ENCODE data around the gene PLXND1. TPM values are rescaled to one million over a fixed set of nuclear protein-coding genes. Genes with fewer than 3 reads are reported as not detected.
"Not testable (repeated sequence)": the region's sequence is repeated elsewhere in the genome, so short reads cannot be mapped to it uniquely, and the experiment has no call there.

The PLXND1 gene
- total RNA-seq, 1 experiment from 2014 or later = 26.3 TPM

GRCh38 chr3:129518581-129518980 lies 87.9 kb downstream of the PLXND1 start:
- no peak for TF ChIP-seq CTCF (IDR thresholded peaks at IDR 0.05; ENCODE audit: insufficient read depth in 1 of 2, low read depth in 1 of 2, low read length in 1 of 2, severe bottlenecking in 1 of 2, unreplicated experiment in 1 of 2)
- ChIA-PET POLR2A (no interaction called here), CTCF (no interaction called here)
- H3K27me3 ChIP-seq (replicated peaks; ENCODE audit: control insufficient read depth, insufficient read depth, low read length) = no peaks in the 10 kb centered on the region
- H3K4me3 ChIP-seq (ENCODE audit: low read depth, low read length) = no peak overlapping the region
- H3K27ac Mint-ChIP-seq (ENCODE audit: unreplicated experiment) = no peak overlapping the region
- peaks cover 6% of the 10 kb centered on the region for H3K36me3 Mint-ChIP-seq (ENCODE audit: insufficient read depth, unreplicated experiment)
- H3K4me1 ChIP-seq = no peaks in the 10 kb centered on the region
- intact Hi-C loops (cut with micrococcal nuclease; ENCODE audit: unreplicated experiment) = no loop called here
- no TSS peak for BruUV-seq (replicated peaks)
- no peaks in the 10 kb centered on the region for H3K36me3 ChIP-seq (ENCODE audit: control insufficient read depth, insufficient read depth, low read length)
- no peaks in the 10 kb centered on the region for H3K9me3 ChIP-seq
- H3K4me3 Mint-ChIP-seq (ENCODE audit: unreplicated experiment) = no peak overlapping the region
- no peaks in the 10 kb centered on the region for H3K27me3 Mint-ChIP-seq (ENCODE audit: insufficient read depth, unreplicated experiment)
- no peaks in the 10 kb centered on the region for H3K9me3 Mint-ChIP-seq (ENCODE audit: unreplicated experiment)
- DNase-seq = no peak
- H3K4me1 Mint-ChIP-seq (ENCODE audit: low read depth, unreplicated experiment) = no peaks in the 10 kb centered on the region

GRCh38 chr3:129518038-129518561 lies 88.4 kb downstream of the PLXND1 start:
- no peak for TF ChIP-seq CTCF (IDR thresholded peaks at IDR 0.05; ENCODE audit: insufficient read depth in 1 of 2, low read depth in 1 of 2, low read length in 1 of 2, severe bottlenecking in 1 of 2, unreplicated experiment in 1 of 2)
- no peak overlapping the region for H3K4me3 ChIP-seq (ENCODE audit: low read depth, low read length)
- Mint-ChIP-seq H3K27ac (ENCODE audit: unreplicated experiment) (no peak overlapping the region), H3K4me3 (ENCODE audit: unreplicated experiment) (no peak overlapping the region), H3K27me3 (ENCODE audit: insufficient read depth, unreplicated experiment) (no peaks in the 10 kb centered on the region), H3K4me1 (ENCODE audit: low read depth, unreplicated experiment) (no peaks in the 10 kb centered on the region), H3K36me3 (ENCODE audit: insufficient read depth, unreplicated experiment) (peaks cover 6% of the 10 kb centered on the region), H3K9me3 (ENCODE audit: unreplicated experiment) (no peaks in the 10 kb centered on the region)
- H3K9me3 ChIP-seq = no peaks in the 10 kb centered on the region
- BruUV-seq (replicated peaks) = no TSS peak
- DNase-seq = no peak
- intact Hi-C loops (cut with micrococcal nuclease; ENCODE audit: unreplicated experiment) = no loop called here
- ChIA-PET POLR2A (no interaction called here), CTCF (no interaction called here)
- no peaks in the 10 kb centered on the region for H3K4me1 ChIP-seq
- no peaks in the 10 kb centered on the region for H3K36me3 ChIP-seq (ENCODE audit: control insufficient read depth, insufficient read depth, low read length)
- no peaks in the 10 kb centered on the region for H3K27me3 ChIP-seq (replicated peaks; ENCODE audit: control insufficient read depth, insufficient read depth, low read length)

GRCh38 chr3:129517516-129517915 lies 89.0 kb downstream of the PLXND1 start:
- no peaks in the 10 kb centered on the region for H3K27me3 ChIP-seq (replicated peaks; ENCODE audit: control insufficient read depth, insufficient read depth, low read length)
- ChIA-PET POLR2A (no interaction called here), CTCF (no interaction called here)
- Mint-ChIP-seq H3K4me1 (ENCODE audit: low read depth, unreplicated experiment) (no peaks in the 10 kb centered on the region), H3K4me3 (ENCODE audit: unreplicated experiment) (no peak overlapping the region), H3K36me3 (ENCODE audit: insufficient read depth, unreplicated experiment) (peaks cover 6% of the 10 kb centered on the region), H3K9me3 (ENCODE audit: unreplicated experiment) (no peaks in the 10 kb centered on the region), H3K27ac (ENCODE audit: unreplicated experiment) (no peak overlapping the region), H3K27me3 (ENCODE audit: insufficient read depth, unreplicated experiment) (no peaks in the 10 kb centered on the region)
- H3K4me1 ChIP-seq = no peaks in the 10 kb centered on the region
- BruUV-seq (replicated peaks) = no TSS peak
- no peak for TF ChIP-seq CTCF (IDR thresholded peaks at IDR 0.05; ENCODE audit: insufficient read depth in 1 of 2, low read depth in 1 of 2, low read length in 1 of 2, severe bottlenecking in 1 of 2, unreplicated experiment in 1 of 2)
- H3K9me3 ChIP-seq = no peaks in the 10 kb centered on the region
- H3K36me3 ChIP-seq (ENCODE audit: control insufficient read depth, insufficient read depth, low read length) = no peaks in the 10 kb centered on the region; the same call in 1 of the 2 replicates
- H3K4me3 ChIP-seq (ENCODE audit: low read depth, low read length) = no peak overlapping the region
- DNase-seq = no peak
- intact Hi-C loops (cut with micrococcal nuclease; ENCODE audit: unreplicated experiment) = no loop called here

- H3K9me3 Mint-ChIP-seq (ENCODE audit: unreplicated experiment); H3K4me3 ChIP-seq (ENCODE audit: low read depth, low read length); H3K4me3 Mint-ChIP-seq (ENCODE audit: unreplicated experiment); DNase-seq; H3K4me1 Mint-ChIP-seq (ENCODE audit: low read depth, unreplicated experiment); intact Hi-C loops (cut with micrococcal nuclease; ENCODE audit: unreplicated experiment); H3K36me3 ChIP-seq (ENCODE audit: control insufficient read depth, insufficient read depth, low read length); H3K4me1 ChIP-seq; POLR2A ChIA-PET; BruUV-seq (replicated peaks); H3K27ac Mint-ChIP-seq (ENCODE audit: unreplicated experiment); CTCF ChIA-PET; H3K27me3 ChIP-seq (replicated peaks; ENCODE audit: control insufficient read depth, insufficient read depth, low read length); H3K27me3 Mint-ChIP-seq (ENCODE audit: insufficient read depth, unreplicated experiment); H3K9me3 ChIP-seq; H3K36me3 Mint-ChIP-seq (ENCODE audit: insufficient read depth, unreplicated experiment): not testable (repeated sequence)
These were observed 90.5 kb downstream of the PLXND1 start for GRCh38 chr3:129515821-129516432.

- H3K9me3 Mint-ChIP-seq (ENCODE audit: unreplicated experiment); intact Hi-C loops (cut with micrococcal nuclease; ENCODE audit: unreplicated experiment); BruUV-seq (replicated peaks); POLR2A ChIA-PET; H3K4me3 ChIP-seq (ENCODE audit: low read depth, low read length); H3K4me3 Mint-ChIP-seq (ENCODE audit: unreplicated experiment); H3K27me3 Mint-ChIP-seq (ENCODE audit: insufficient read depth, unreplicated experiment); DNase-seq; H3K4me1 Mint-ChIP-seq (ENCODE audit: low read depth, unreplicated experiment); H3K9me3 ChIP-seq; H3K36me3 ChIP-seq (ENCODE audit: control insufficient read depth, insufficient read depth, low read length); H3K4me1 ChIP-seq; CTCF ChIA-PET; H3K27ac Mint-ChIP-seq (ENCODE audit: unreplicated experiment); H3K27me3 ChIP-seq (replicated peaks; ENCODE audit: control insufficient read depth, insufficient read depth, low read length); H3K36me3 Mint-ChIP-seq (ENCODE audit: insufficient read depth, unreplicated experiment): not testable (repeated sequence)
These were observed 91.2 kb downstream of the PLXND1 start for GRCh38 chr3:129515108-129515820.

All from Caco-2 (cell line).